SK-N-SH treated with all-trans-retinoic acid at 6 μM for 48 hours (cell line): ENCODE measurements around the gene SSNA1.

Experiments
- ATAC-seq: fragments of 200-7000 bp; cut with Tn5 transposase; 3 replicates; pipeline ENCODE4 v1.9.1; 2020; ENCODE audit warnings: mild to moderate bottlenecking, moderate library complexity
- ARNTL ChIP-seq: fragments of 450-650 bp; formaldehyde crosslinking; IDR thresholded peaks from 2 replicates; pipeline ENCODE4 v1.5.0; 2020; ENCODE audit warnings: low read depth, mild to moderate bottlenecking, moderate library complexity, borderline replicate concordance
- BACH2 ChIP-seq: fragments of 250-450 bp; sonication (Bioruptor Pico); IDR thresholded peaks from 2 replicates; pipeline ENCODE4 v1.9.0; 2021; ENCODE audit warnings: mild to moderate bottlenecking, borderline replicate concordance
- CSDC2 ChIP-seq: fragments of 250-450 bp; sonication (Bioruptor Pico); IDR thresholded peaks from 2 replicates; pipeline ENCODE4 v1.5.0; 2020; ENCODE audit warnings: mild to moderate bottlenecking, moderate library complexity
- ESRRG ChIP-seq: fragments of 250-450 bp; sonication (Bioruptor Pico); IDR thresholded peaks from 2 replicates; pipeline ENCODE4 v1.6.1; 2021; ENCODE audit warnings: mild to moderate bottlenecking
- GLIS3 ChIP-seq: fragments of 250-450 bp; sonication (Bioruptor Pico); IDR thresholded peaks from 2 replicates; pipeline ENCODE4 v1.5.0; 2020; ENCODE audit warnings: mild to moderate bottlenecking, moderate library complexity
- ISL1 ChIP-seq: fragments of 250-450 bp; sonication (Bioruptor Pico); IDR thresholded peaks from 2 replicates; pipeline ENCODE4 v2.1.2; 2022; ENCODE audit warnings: mild to moderate bottlenecking, moderate library complexity
- OSR1 ChIP-seq: fragments of 250-450 bp; sonication (Bioruptor Pico); IDR thresholded peaks from 2 replicates; pipeline ENCODE4 v1.8.0; 2022; ENCODE audit warnings: moderate library complexity, mild to moderate bottlenecking, inconsistent platforms
- POU6F1 ChIP-seq: fragments of 250-450 bp; sonication (Bioruptor Pico); IDR thresholded peaks from 2 replicates; pipeline ENCODE4 v1.8.0; 2021; ENCODE audit warnings: low read depth, mild to moderate bottlenecking, moderate library complexity, borderline replicate concordance
- PPARA ChIP-seq: fragments of 250-450 bp; sonication (Bioruptor Pico); IDR thresholded peaks from 2 replicates; pipeline ENCODE4 v1.5.0; 2020; ENCODE audit warnings: mild to moderate bottlenecking, borderline replicate concordance
- RARB ChIP-seq: fragments of 250-450 bp; sonication (Bioruptor Pico); IDR thresholded peaks from 2 replicates; pipeline ENCODE4 v1.8.0; 2021; ENCODE audit warnings: mild to moderate bottlenecking, moderate library complexity
- SNAI2 ChIP-seq: fragments of 250-450 bp; sonication (Bioruptor Pico); IDR thresholded peaks from 2 replicates; pipeline ENCODE4 v1.5.0; 2020; ENCODE audit warnings: mild to moderate bottlenecking, moderate library complexity
- TCF4 ChIP-seq: fragments of 250-450 bp; sonication (Bioruptor Pico); IDR thresholded peaks from 2 replicates; pipeline ENCODE4 v1.8.0; 2021; ENCODE audit warnings: mild to moderate bottlenecking, moderate library complexity, borderline replicate concordance
- TOX ChIP-seq: fragments of 250-450 bp; sonication (Bioruptor Pico); IDR thresholded peaks from 2 replicates; pipeline ENCODE4 v1.8.0; 2021; ENCODE audit warnings: mild to moderate bottlenecking, moderate library complexity, borderline replicate concordance
- ZC3H10 ChIP-seq: fragments of 250-450 bp; sonication (Bioruptor Pico); IDR thresholded peaks from 2 replicates; pipeline ENCODE4 v1.5.1; 2021; ENCODE audit warnings: mild to moderate bottlenecking, moderate library complexity
- ZFP3 ChIP-seq: fragments of 250-450 bp; sonication (Bioruptor Pico); IDR thresholded peaks from 2 replicates; pipeline ENCODE4 v1.5.0; 2020; ENCODE audit warnings: mild to moderate bottlenecking, moderate library complexity
- ZFP30 ChIP-seq: fragments of 450-650 bp; formaldehyde crosslinking; IDR thresholded peaks from 2 replicates; pipeline ENCODE4 v1.5.0; 2022; ENCODE audit warnings: mild to moderate bottlenecking, moderate library complexity
- ZNF565 ChIP-seq: fragments of 450-650 bp; formaldehyde crosslinking; conservative IDR thresholded peaks from 2 replicates; pipeline ENCODE4 v1.5.0; 2020; ENCODE audit warnings: low read depth, mild to moderate bottlenecking, moderate library complexity
- ZNF70 ChIP-seq: fragments of 450-650 bp; formaldehyde crosslinking; IDR thresholded peaks from 2 replicates; pipeline ENCODE4 v1.5.0; 2020; ENCODE audit warnings: mild to moderate bottlenecking, moderate library complexity
- ZNF8 ChIP-seq: fragments of 450-650 bp; formaldehyde crosslinking; IDR thresholded peaks from 2 replicates; pipeline ENCODE4 v1.5.0; 2020; ENCODE audit warnings: mild to moderate bottlenecking, moderate library complexity
- TF ChIP-seq, protein P1 (sequence below): fragments of 250-450 bp; sonication (Bioruptor Pico); IDR thresholded peaks from 2 replicates; pipeline ENCODE4 v1.5.1; 2020; ENCODE audit warnings: low read depth, mild to moderate bottlenecking, moderate library complexity
- TF ChIP-seq, protein P2 (sequence below): fragments of 250-450 bp; sonication (Bioruptor Pico); IDR thresholded peaks from 2 replicates; pipeline ENCODE4 v1.5.1; 2021; ENCODE audit warnings: mild to moderate bottlenecking, moderate library complexity
- TF ChIP-seq, protein P3 (sequence below): fragments of 250-450 bp; sonication (Bioruptor Pico); IDR thresholded peaks from 2 replicates; pipeline ENCODE4 v1.5.0; 2020; ENCODE audit warnings: mild to moderate bottlenecking, moderate library complexity

Gene SSNA1

GRCh38 chr9:137198902-137199283 lies 10.4 kb downstream of the SSNA1 start (continued):
- TF ChIP-seq, protein P1, sequence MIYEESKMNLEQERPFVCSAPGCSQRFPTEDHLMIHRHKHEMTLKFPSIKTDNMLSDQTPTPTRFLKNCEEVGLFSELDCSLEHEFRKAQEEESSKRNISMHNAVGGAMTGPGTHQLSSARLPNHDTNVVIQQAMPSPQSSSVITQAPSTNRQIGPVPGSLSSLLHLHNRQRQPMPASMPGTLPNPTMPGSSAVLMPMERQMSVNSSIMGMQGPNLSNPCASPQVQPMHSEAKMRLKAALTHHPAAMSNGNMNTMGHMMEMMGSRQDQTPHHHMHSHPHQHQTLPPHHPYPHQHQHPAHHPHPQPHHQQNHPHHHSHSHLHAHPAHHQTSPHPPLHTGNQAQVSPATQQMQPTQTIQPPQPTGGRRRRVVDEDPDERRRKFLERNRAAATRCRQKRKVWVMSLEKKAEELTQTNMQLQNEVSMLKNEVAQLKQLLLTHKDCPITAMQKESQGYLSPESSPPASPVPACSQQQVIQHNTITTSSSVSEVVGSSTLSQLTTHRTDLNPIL (CRISPR knock-in tag) = no peak
- TF ChIP-seq ZNF565 (CRISPR knock-in tag) (no peak), ZC3H10 (CRISPR knock-in tag) (no peak), ZFP3 (CRISPR knock-in tag) (no peak), TCF4 (CRISPR knock-in tag) (no peak)
- TF ChIP-seq, protein P2, sequence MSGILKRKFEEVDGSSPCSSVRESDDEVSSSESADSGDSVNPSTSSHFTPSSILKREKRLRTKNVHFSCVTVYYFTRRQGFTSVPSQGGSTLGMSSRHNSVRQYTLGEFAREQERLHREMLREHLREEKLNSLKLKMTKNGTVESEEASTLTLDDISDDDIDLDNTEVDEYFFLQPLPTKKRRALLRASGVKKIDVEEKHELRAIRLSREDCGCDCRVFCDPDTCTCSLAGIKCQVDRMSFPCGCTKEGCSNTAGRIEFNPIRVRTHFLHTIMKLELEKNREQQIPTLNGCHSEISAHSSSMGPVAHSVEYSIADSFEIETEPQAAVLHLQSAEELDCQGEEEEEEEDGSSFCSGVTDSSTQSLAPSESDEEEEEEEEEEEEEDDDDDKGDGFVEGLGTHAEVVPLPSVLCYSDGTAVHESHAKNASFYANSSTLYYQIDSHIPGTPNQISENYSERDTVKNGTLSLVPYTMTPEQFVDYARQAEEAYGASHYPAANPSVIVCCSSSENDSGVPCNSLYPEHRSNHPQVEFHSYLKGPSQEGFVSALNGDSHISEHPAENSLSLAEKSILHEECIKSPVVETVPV (CRISPR knock-in tag) = no peak

DNA sequence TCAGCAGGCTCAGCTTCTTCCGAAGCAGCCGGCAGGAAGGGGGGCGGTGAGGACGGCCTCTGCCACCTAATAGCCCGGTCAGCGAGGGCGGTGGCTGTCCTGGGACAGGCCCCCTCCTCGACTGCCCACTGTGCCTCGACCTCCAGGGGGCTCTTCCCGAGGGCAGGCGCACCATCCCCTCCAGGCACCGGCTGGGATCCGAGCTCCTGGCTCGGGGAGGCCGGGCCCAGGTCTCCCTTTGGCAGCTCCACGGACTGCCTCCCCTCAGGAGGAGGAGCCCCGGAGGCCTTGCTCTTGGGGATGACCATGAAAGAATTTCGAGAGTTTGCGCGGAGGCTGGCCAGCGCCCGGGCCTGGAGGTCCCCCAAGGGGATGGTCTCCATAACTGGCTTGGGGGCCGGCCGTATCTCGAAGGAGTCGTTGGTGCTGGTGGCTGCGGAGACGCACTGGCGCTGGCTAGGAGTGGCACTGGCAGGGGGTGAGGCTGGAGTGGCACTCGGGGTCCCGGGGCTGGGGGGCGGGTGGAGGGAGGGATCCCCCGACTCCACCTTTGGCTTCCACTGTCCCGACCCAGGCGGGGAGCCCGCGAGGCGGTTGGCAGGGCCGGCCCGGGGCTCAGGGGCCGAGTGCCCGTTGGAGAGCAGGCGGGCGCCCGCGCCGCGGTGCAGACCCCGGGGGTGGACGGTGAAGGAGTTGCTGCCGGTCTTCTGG lies 11.1 kb downstream of the SSNA1 start:
- TF ChIP-seq, protein P3, sequence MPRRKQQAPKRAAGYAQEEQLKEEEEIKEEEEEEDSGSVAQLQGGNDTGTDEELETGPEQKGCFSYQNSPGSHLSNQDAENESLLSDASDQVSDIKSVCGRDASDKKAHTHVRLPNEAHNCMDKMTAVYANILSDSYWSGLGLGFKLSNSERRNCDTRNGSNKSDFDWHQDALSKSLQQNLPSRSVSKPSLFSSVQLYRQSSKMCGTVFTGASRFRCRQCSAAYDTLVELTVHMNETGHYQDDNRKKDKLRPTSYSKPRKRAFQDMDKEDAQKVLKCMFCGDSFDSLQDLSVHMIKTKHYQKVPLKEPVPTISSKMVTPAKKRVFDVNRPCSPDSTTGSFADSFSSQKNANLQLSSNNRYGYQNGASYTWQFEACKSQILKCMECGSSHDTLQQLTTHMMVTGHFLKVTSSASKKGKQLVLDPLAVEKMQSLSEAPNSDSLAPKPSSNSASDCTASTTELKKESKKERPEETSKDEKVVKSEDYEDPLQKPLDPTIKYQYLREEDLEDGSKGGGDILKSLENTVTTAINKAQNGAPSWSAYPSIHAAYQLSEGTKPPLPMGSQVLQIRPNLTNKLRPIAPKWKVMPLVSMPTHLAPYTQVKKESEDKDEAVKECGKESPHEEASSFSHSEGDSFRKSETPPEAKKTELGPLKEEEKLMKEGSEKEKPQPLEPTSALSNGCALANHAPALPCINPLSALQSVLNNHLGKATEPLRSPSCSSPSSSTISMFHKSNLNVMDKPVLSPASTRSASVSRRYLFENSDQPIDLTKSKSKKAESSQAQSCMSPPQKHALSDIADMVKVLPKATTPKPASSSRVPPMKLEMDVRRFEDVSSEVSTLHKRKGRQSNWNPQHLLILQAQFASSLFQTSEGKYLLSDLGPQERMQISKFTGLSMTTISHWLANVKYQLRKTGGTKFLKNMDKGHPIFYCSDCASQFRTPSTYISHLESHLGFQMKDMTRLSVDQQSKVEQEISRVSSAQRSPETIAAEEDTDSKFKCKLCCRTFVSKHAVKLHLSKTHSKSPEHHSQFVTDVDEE (CRISPR knock-in tag) = no peak
- TF ChIP-seq ZFP30 (no peak), RARB (CRISPR knock-in tag) (no peak), PPARA (CRISPR knock-in tag) (no peak), GLIS3 (CRISPR knock-in tag) (no peak), POU6F1 (CRISPR knock-in tag) (no peak), ISL1 (CRISPR knock-in tag) (no peak), ZFP3 (CRISPR knock-in tag) (no peak), CSDC2 (CRISPR knock-in tag) (no peak), ARNTL (no peak), TOX (CRISPR knock-in tag) (no peak), BACH2 (no peak), ESRRG (CRISPR knock-in tag) (no peak), ZNF70 (CRISPR knock-in tag) (no peak), ZNF8 (CRISPR knock-in tag) (no peak), SNAI2 (no peak), OSR1 (CRISPR knock-in tag) (no peak), ZC3H10 (CRISPR knock-in tag) (no peak)
- TF ChIP-seq, protein P1 (CRISPR knock-in tag) = no peak
- TF ChIP-seq, protein P2 (CRISPR knock-in tag) = no peak
- TF ChIP-seq, all 23 proteins: peak for 0
- ATAC-seq = no peak
